ENCODE measurements around the gene CCDC88C.

Gene CCDC88C

DNA sequence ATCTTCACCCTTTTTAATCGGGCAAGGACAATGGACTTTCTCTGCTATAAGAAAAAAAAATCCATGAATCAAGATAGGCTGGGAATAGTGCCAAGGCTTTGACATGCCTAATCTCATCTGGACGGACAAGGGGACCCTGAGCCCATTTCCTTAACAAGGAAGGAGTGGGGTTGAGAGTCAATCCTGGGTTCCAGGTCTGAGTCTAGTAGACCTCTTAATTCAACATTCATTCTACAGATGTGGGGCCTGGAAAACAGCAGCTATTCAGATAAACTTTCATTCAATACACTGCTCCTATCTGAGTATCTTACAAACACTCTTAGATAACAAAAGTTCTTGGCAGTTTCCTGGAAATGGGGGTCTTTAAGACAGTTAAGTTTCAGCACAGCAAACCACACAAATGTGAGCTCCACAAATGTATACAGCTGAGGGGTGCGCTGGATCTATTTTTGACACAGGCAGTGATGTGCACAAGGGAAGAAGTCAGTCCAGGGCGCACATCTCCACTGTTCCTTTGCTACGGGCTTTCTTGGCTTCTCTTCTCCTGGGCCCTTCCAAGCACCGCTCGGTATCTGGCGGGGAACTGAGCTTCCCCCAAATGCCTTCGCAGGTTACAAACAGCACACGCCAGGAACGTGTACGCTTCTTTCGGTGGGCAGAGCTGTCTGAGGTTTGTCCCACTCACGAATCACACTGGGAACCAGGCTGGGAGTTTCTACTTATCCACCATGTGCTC lies 90.9 kb downstream of the CCDC88C start:
- no peak for DNase-seq

DNA sequence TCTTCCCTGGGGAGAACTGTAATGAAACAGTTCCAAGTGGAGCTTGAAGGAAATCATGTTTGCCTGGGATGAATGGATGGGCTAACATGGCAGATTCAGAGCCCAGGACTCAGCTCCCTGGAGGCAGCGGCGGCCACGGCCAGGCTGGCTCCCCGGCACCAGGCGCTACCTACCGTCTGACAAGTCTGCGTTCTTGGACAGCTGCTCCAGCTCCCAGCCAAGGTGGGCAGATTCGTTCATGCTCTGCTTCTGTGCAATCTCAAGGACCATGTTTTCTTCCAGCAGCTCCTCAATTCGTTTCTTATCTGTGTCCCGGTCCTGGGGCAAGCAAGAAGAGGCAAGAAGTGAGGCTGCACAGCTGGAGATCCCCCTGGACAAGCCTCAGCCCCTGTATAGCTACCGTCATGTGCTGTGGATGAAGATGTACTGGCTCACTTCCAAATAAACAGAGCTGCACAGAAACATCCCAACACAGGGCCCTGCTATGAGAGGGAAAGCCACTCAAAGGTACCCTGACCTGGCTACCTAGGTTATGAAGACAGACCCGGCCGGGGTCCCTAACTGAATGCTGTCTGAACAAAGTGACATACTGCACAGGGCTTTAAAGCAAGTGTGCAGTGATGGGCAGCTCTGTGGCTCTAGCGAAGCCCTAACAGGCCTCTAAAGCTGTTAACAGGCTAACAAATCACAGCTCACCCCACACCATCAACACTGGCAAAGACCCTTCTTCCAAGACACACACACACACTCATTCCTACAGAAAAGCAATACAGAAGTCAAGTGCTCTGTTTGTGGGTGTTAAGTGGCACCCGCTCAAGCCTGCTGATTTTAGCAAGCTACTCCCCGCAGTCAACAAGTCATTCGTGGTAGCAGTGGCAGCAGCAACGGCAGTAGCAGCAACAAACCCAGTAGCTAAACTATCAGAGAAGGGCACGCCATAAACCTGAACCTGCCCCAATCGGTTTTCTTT lies 92.7 kb downstream of the CCDC88C start:
- DNase-seq, result no peak

DNA sequence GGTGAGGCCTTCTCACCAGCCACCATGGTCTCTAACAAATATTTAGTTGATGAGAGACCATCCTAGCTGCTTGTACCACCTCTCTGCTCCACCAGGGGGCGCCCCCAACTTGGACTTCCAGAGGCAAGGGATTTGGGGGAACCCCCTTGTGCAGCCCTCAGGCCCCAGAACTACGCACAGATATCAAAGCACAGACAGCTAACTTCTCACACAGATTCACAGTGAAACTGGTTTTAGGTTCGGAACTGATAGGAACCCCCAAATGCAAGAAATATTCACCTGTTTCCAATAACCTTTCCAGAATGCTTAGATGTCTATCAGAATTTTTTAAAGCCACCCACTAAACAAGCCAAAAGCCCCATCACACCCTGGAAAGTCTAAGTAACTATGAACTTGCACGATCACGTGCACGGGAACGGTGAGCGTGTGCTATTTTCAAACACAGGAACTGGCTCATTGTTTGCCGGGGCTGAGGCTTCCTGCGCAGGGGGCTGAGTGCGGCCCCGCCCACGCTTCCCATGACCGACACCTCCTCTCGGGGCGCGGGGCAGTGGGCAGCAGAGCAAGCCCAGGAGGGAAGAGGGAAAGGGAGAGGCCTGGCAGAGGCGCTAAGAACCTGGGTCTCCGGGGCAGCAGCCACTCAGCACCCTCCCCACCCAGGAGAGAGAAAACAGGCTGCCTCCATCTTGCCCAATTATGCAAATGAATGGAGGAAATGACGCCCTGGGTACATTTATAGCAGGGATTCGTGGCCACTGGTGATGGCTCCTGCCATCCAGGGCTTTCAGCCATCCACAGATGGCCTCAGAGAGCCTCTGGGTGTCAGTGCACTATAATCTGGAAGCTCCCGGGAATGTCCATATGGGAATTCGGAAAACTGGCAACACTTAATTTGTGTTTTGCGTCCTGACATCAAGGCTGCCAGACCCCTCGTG lies 93.7 kb downstream of the CCDC88C start:
- DNase-seq, result peak; percentile 36

DNA sequence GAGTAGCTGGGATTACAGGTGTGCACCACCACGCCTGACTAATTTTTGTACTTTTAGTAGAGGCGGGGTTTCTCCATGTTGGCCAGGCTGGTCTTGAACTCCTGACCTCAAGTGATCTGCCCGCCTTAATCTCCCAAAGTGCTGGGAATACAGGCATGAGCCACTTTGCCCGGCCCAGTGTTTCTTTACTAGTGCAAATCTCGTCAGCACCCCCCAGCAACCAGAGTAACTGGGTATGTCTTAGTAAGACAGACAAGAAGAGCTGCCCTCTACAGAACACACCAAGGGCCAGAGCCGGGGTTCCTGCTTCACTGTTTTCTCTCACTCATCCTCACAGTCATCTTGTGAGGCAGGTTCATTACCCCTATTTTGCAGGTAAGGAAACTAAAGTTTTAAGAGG lies 94.6 kb downstream of the CCDC88C start:
- DNase-seq, result no peak

DNA sequence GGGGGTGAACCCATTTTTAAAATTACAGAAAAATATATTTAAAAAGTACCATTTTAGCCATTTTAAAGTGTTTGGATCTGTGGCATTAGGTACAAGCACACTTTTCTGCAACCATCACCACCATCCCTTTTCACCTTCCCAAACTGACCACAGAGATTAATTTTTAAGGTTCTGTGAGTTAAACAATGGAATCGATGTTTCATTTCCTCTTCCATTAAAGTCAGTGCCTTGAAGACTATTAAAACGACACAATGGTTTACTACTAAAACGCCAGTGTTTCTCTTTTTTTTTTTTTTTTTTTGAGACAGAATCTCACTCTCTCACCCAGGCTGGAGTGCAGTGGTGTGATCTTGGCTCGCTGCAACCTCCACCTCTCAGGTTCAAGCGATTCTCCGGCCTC lies 95.0 kb downstream of the CCDC88C start:
- no peak for DNase-seq

DNA sequence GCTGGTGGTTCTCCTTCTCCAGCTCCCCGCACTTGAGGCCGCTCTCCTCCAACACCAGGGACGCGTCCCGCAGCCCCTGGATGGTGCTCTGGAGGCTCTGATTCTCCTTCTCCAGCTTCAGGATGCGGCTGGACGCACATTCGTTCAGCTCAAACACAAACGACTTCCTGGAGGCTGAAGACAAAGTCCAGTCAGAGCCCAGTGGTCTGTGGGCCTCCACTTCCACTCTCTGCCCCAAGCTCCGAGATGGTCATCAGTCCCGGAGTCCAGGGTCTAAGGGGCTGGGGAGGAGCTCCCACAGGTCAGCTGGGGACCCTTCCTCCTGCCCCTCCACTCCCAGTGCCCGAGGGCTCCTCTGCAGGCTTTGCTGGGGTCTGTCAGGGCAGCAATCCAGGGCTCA lies 96.5 kb downstream of the CCDC88C start:
- DNase-seq, result no peak

DNA sequence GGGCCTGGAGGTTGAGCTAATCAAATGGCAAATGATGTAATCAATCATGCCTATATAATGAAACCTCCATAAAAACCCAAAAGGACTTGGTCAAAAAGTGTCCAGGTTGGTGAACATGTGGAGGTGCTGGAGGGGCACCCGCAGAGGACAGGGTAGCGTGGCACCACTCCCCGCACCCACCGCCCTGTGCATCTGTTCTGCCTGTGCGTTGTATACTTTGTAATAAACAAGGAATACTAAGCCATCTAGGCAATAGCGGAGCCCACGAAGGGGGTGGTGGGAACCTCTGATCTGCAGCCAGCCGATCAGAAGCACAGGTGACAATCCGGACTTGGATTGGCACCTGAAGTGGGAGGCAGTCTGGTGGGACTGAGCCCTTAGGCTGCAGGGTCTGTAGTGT lies 97.4 kb downstream of the CCDC88C start:
- DNase-seq, result no peak

DNA sequence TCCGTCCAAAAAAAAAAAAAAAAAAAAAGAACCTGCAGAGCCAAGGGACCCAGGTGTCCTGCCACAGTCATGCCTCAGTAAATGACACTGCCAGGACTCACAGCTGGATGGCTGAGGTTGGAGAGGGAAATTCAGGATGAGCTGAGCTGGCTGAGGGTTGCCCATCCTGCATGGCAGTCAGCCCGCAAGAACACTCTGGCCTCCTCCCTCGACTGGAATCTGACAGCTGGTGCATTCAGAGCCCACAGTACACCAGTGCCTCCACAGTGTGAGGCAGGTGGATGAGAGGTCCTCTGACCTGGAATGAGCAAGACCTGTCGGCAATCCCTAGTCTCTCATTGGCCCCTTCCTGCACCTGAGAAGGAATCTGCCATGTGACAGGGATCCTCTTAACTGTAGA lies 98.7 kb downstream of the CCDC88C start:
- no peak for DNase-seq

DNA sequence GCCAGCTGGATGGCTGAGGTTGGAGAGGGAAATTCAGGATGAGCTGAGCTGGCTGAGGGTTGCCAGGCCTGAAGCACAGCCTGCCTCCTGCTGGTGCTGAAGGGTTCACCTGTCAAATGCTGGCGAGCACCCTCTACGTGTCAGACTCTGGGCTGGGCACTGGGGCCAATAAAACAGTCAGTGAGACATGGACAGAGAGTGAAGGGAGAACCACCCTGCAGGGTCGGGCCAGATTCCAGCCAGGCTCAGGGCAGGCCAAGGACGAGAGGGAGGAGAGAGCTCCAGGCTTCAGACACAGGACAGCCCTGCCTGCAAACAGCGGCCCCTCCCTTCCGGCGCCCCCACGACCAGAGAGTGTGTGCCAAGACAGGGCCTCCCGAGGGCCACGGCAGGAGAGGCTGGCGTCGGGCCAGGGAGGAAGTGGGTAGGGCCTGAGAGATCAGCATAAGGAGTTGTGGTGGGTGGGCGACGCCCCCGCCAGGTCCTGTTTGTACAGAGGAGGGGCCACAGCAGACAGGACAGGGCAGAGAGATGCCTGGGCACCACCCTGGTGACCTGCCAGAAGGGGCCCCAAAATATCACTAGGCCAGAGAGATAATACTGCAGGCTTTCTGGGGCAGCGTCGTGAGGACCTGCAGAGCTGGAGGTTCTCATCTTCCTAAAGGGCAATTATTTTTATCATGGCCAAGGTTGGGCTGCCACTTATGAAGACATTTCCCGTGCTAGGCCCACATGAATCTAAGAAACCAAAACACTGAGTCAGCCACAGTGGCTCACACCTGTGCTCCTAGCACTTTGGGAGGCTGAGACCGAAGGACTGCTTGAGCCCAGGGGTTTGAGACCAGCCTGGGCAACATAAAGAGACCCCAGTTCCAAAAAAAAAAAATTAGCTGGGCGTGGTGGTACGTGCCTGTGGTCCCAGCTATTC lies 100.0 kb downstream of the CCDC88C start:
- no peak for DNase-seq

DNA sequence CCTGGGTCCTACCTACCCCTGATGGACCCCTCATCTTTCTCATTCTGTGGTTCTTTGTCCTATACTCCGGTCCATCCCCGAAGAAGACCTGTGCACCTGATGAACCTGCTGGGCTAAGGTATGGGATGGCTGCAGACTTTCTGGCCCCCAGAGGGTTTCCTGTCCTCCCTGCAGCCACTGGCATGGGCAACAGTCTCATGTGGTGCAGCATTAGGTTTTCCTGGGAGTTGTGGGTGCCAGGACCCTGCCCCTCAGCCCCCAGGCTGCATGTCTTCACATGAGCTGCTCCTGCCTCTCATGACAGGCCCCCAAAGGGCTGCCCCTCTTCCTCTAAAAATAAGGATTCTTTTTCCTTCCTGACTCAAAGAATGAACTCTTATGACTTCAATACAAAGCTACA lies 100.9 kb downstream of the CCDC88C start:
- no peak for DNase-seq

DNA sequence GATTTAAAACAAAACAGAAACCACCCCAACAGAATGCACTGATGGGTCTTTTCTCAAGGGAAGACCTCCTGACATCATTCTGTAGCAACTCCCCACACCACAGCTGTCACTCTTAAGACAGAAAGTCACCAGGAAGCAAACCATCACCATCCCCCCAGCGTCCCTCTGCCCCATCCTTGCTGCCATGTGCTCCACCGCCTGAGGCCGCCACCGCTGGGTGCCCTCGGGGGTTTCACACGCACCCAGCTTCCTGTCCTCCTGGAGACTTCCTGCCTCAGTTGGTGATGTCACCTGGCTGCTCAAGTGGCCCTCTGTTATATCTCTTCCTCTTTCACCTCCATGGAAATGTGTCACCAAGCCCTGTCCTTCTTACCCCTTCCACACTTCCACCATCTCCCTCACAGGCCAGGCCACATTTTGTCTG lies 101.8 kb downstream of the CCDC88C start:
- no peak for DNase-seq

DNA sequence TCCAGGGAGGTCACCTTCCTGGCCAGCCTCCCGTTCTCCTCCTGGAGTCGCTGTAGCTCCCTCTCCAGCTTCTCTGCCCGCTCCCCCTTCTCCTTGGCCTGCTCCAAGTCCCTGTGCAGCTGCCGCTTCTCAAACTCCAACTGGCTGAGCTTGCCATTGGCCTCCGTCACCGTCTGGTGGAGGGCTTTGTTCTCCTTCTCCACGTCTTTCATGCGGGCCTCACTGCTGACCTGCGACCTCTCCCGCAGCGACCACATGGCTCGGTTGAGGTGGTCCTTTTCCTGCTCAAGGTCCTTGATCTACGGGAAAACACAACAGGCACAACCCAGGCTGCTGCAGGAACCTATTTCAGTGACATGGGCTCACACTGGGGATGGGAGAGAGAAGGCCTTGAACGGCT lies 103.8 kb downstream of the CCDC88C start:
- DNase-seq, result no peak

DNA sequence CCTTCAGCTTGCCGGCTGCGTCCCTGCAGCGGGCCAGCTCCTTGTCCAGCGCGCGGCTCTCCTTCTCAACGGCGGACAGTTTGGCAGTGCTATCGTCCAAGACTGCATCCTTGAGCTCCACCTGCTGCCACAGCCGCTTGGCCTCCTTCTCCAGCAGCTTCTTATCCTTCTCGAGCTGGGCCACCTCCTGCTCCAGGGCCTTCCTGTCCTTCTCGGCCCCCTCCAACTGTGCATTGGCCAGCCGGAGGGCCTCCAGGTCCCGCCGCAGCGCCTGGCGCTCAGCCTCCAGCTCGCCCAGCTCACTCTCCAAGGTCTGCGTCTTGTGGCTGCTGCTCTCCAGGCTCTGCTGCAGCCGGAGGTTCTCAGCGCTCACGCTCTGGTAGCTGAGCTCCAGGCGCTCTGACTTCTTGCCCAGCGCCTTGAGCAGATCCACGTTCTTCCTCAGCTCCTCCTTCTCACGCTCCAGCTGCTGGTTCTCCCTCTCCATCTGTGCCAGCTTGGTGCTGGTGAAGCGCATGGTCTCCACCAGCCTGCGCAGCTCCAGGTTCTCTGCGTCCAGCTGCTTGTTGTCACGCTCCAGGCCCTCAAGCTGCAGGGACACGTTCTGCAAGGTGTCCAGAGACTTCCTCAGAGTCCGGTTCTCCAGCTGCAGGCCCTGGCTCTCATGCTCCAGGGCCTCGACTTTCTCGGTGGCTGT lies 104.3 kb downstream of the CCDC88C start:
- no peak for DNase-seq

DNA sequence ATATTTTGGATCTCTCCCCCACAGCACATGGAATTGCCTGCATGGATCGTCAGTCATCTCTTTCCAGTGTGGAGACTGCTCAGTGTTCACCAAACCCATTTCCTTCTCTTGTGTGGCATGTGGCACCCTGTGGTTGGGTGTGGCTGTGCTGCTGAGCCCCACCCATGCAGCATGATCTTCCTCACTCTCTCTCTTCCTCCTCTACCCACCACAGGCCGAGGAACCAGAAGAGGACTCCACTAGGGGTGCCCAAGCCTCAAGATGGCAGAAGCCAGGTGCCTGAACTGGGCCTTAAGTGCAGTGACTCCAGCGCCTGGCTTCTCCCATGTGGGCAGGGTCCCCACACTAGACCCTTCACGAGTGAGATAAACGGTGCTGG lies 106.3 kb downstream of the CCDC88C start:
- no peak for DNase-seq

DNA sequence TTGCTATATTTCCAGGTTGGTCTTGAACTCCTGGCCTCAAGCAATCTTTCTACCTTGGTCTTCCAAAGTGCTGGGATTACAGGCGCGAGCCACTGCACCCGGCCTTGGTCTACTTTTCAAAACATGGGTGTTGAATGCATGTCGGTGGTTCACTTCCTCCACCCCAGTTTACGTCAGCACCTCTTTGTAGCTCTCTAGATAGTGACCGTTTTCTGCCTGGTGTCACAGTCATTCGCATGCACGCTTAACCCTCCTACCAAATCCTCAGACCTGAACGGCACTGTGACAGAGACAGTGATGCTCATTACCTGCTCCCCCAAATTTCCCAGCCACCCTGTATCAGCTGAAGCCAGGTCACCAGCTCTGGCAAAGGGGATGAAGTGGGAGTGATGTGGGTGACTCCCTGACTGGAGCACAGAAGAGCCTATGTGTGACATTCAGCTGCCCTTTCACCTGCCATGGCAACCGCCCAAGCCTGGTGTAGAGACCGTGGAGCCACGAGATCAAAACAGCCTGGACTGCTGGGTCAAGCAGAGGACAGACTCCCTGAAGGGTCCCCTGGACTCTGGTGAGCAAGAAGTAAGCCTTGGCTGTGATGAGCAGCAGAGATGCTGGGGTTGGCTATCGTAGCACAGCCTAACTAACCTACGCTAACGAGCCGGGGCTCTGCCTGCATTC lies 106.9 kb downstream of the CCDC88C start:
- no peak for DNase-seq

DNA sequence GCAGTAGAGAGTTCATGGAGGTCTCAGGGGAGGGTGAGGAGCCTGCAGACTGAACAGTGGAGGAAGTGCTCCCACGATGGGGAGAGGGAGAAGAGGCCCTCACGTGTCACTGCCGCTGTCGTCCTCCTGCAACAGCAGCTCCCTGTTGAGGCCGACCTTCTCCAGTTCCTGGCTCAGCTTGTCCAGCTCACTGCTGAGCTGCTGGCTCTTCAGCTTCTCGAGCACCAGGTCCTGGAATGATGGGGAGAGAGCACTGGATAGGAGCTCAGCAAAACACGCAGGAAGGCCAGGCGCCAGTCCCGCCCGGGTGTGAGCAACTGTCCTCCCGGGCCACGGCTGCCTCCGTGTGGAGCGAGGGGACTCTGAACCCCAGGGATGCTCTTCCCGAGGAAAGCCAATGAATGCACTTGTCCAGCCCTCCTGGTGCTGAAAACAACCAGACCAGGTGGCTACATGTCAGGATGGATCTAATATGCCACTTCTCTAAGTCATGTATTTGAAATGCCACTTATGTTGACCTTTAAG lies 107.8 kb downstream of the CCDC88C start:
- no peak for DNase-seq

DNA sequence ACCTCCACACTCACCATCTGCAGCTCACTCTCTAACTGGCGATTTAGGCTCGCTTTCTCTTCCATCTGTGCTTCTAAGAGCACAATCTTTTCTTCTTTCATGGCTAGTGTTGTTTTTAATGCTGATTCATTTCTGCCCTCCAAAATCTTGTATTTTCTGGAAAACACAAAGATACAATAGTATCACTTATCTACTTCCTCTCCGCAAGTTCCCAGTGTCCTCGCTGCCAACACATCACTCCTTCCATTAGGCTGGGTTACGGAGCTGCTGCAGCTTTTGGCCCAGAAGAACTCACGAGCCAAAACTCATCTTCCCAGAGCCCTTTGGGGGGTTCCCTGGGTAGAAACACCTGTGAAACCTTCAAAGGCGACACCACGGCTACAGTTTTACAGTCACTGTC lies 109.3 kb downstream of the CCDC88C start:
- no peak for DNase-seq

DNA sequence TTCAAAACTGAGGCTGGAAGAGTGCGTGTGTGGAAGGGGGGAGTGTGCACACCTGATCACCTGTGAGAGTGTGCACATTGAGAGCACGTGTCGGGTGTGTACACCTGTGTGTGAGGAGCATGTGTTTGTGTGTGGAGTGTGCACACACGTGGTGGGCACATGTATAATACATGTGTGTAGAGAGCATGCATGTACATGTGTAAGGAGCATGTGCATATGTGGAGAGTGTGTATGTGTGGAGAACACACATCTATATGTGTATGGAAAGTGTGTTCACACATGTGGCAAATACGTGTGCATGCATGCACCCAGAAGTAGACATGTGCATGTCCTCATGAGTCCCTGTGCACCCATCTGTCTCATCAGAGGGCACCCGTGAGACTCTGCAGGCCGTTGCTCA lies 110.0 kb downstream of the CCDC88C start:
- no peak for DNase-seq

DNA sequence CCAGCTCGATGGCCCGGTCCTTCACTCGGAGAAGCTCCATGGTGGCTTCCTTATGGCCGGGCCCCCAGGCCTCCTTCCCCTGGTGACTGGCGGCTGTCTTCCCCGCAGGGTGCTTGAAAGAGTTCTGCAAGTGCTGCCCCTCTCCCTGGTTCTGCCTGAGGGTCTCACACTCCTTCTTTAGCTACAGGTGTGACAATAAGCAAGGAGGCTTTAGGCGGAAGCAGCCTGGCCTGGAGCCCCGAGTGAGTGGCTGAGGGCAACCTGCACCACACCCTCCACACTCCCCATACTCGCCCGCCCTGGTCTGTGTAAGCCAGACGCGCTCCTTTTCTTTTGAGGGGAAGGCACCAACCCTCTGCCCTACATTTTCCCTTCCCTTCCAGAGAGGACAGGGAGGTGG lies 110.6 kb downstream of the CCDC88C start:
- DNase-seq, result no peak

DNA sequence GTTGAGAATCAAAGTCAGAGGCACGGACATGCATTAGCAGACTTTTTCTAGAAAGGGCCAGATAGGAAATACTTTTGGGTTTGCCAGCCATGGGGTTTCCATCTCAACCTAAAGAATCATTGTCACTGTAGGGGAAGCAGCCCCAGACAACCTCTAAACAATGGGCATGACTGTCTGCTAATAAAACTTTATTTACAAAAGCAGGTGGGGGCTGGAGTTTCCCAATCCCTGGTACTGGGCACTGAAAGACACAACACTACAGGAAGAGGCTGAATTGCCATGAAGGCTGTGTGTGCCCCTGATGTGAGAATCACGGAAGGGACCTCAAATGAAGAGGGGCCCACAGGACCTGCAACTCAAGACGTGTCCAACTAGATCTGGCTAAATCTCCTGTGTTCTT lies 111.1 kb downstream of the CCDC88C start:
- DNase-seq, result no peak

Measured in HCEC 1CT (cell line).